Mesothelial cell of epicardium (in vitro differentiated cells): ENCODE data around the gene EXOSC10. TPM values are rescaled to one million over a fixed set of nuclear protein-coding genes. Genes with fewer than 3 reads are reported as not detected.

Experiments used
- DNase-seq, 2 experiments: peaks; one replicate each; pipeline ENCODE4 v3.0.0; 2021; ENCODE audit warnings: low spot score in 2 of 2; ENCODE audit not compliant: unreplicated experiment in 2 of 2
- H3K27ac Mint-ChIP-seq: 2 replicates; pipeline ENCODE4 v1.8.0; 2021; ENCODE audit warnings: mixed read lengths
- H3K27me3 Mint-ChIP-seq: 2 replicates; pipeline ENCODE4 v1.8.0; 2021; ENCODE audit warnings: low read depth, mixed read lengths
- H3K36me3 Mint-ChIP-seq: 2 replicates; pipeline ENCODE4 v1.8.0; 2021; ENCODE audit warnings: mixed read lengths
- H3K4me1 Mint-ChIP-seq: 2 replicates; pipeline ENCODE4 v1.8.0; 2021; ENCODE audit warnings: mixed read lengths
- H3K4me3 Mint-ChIP-seq: 2 replicates; pipeline ENCODE4 v1.8.0; 2021; ENCODE audit warnings: mild to moderate bottlenecking, moderate library complexity, mixed read lengths
- H3K9me3 Mint-ChIP-seq: 2 replicates; pipeline ENCODE4 v1.8.0; 2021; ENCODE audit warnings: mixed read lengths
- total RNA-seq: library from RNA; stranded (reverse); gene quantifications from 3 replicates; pipeline ENCODE4 v1.2.1, GENCODE V29; 2021
- TF ChIP-seq, protein P1 (sequence below): fragments of 200-600 bp; sonication (generic); IDR thresholded peaks from one replicate; pipeline ENCODE4 v1.5.0; 2021; ENCODE audit warnings: antibody characterized with exemption; ENCODE audit not compliant: unreplicated experiment

The EXOSC10 gene
- total RNA-seq, 1 donor from 2014 or later = 76.9 TPM

DNA sequence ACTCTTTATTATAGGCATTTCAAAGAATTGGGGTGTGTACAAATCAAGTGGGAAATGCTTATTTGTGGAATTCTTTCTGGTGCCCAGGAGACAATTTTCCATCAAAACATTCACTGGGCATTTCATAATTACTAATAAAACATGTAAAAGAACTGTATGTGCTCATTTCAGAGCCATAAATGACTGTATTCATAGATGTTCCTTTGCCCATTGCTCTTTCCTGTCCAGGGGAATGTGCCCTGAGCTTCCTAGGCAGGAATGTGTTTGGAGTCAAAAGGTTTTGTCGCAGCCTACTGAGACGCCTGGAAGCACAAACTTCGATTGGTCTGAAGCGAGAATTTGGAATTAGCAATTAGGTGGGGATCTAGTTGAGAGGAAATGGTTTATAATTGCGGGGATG, 43.7 kb upstream of the EXOSC10 start:
- no peak overlapping the region for H3K4me3 Mint-ChIP-seq
- H3K4me1 Mint-ChIP-seq = no peaks in the 10 kb centered on the region
- no peak overlapping the region for H3K27ac Mint-ChIP-seq
- no peaks in the 10 kb centered on the region for H3K27me3 Mint-ChIP-seq
- peaks cover 27% of the 10 kb centered on the region for H3K36me3 Mint-ChIP-seq
- H3K9me3 Mint-ChIP-seq = no peaks in the 10 kb centered on the region
- TF ChIP-seq, protein P1, sequence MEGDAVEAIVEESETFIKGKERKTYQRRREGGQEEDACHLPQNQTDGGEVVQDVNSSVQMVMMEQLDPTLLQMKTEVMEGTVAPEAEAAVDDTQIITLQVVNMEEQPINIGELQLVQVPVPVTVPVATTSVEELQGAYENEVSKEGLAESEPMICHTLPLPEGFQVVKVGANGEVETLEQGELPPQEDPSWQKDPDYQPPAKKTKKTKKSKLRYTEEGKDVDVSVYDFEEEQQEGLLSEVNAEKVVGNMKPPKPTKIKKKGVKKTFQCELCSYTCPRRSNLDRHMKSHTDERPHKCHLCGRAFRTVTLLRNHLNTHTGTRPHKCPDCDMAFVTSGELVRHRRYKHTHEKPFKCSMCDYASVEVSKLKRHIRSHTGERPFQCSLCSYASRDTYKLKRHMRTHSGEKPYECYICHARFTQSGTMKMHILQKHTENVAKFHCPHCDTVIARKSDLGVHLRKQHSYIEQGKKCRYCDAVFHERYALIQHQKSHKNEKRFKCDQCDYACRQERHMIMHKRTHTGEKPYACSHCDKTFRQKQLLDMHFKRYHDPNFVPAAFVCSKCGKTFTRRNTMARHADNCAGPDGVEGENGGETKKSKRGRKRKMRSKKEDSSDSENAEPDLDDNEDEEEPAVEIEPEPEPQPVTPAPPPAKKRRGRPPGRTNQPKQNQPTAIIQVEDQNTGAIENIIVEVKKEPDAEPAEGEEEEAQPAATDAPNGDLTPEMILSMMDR = no peak
- no peak for DNase-seq

DNA sequence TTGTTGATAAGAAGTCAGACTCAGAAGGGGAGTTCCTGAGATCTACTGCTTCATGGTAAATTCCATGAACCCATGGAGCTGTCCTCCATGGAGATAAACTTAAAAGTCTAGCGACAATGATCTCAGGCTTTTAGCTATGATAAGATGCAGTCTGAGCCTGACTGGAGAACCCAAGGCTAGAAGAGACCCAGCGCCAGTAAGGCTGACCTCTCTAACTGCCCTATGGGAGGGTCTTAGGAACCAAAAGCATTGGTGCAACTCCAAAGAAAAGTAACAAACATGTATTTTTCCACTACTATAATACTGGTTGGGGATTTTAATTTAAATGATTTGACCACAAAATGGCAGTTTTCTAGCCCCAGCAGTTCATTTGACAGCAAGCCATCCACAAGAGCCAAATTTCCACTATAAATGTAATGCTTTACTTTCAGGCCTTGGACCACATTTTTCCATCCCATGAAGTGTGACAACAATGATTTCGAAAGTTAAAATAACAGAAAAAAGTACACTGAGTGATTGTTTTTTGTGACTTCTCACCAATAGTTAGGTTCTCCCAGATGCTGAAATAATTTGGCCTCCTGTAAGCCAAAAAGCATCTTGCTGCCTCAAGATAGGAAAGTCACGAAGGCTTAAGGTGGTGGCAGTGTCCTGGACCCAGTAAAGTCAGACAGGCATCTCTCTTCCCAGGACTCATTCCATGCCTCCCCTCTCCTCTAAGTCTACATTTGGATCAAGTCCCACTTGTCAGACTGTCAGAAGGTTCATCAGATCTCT, 43.1 kb upstream of the EXOSC10 start:
- peaks cover 28% of the 10 kb centered on the region for H3K36me3 Mint-ChIP-seq
- H3K27me3 Mint-ChIP-seq = no peaks in the 10 kb centered on the region
- no peaks in the 10 kb centered on the region for H3K4me1 Mint-ChIP-seq
- no peak for DNase-seq
- TF ChIP-seq, protein P1 = no peak
- H3K9me3 Mint-ChIP-seq = no peaks in the 10 kb centered on the region
- H3K27ac Mint-ChIP-seq = no peak overlapping the region
- H3K4me3 Mint-ChIP-seq = no peak overlapping the region

DNA sequence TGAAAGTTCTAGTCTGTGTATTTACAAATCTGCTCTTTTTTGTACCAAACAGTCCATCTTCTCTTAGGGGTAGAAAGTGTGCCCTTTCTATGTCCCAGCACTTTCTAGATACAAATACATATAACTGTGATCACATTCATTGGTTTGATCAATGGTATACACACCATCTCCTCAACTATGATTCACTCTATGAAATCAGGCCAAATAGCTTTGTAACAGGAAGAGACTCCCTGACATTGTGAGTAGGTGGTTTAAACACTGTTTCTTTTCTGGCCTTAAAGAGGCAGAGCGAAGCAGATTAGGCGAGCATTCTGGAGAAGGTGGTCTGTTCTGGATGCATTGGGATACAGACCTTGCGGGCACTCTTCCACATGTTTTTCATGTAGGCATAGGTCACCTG, 39.3 kb upstream of the EXOSC10 start:
- no peak overlapping the region for H3K27ac Mint-ChIP-seq
- H3K4me1 Mint-ChIP-seq = no peaks in the 10 kb centered on the region
- TF ChIP-seq, protein P1 = no peak
- no peak overlapping the region for H3K4me3 Mint-ChIP-seq
- H3K9me3 Mint-ChIP-seq = no peaks in the 10 kb centered on the region
- H3K36me3 Mint-ChIP-seq = peaks cover 22% of the 10 kb centered on the region
- H3K27me3 Mint-ChIP-seq = no peaks in the 10 kb centered on the region
- DNase-seq = no peak

DNA sequence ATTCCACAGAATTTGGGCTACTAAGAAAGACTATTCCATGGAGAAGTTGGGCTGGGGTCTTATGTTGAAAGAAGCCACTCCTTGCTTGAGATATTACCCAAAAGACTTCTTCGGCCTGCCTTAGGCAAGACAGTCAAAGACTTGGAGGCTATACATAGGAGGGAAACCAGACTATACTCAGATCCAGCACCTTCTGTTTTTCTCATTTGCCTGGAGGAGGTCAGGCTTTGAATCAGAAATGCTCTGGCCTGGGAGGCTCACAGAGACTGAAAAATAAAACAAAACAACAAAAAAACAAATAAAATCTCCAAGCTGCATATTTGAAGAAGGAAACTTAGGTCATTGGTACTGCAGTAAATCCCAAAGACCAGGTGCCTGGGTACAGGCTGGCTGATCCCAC, 38.4 kb upstream of the EXOSC10 start:
- Mint-ChIP-seq H3K4me1 (no peaks in the 10 kb centered on the region), H3K27ac (no peak overlapping the region), H3K36me3 (peaks cover 17% of the 10 kb centered on the region), H3K4me3 (no peak overlapping the region), H3K9me3 (no peaks in the 10 kb centered on the region), H3K27me3 (no peaks in the 10 kb centered on the region)
- TF ChIP-seq, protein P1 = no peak
- DNase-seq = no peak

DNA sequence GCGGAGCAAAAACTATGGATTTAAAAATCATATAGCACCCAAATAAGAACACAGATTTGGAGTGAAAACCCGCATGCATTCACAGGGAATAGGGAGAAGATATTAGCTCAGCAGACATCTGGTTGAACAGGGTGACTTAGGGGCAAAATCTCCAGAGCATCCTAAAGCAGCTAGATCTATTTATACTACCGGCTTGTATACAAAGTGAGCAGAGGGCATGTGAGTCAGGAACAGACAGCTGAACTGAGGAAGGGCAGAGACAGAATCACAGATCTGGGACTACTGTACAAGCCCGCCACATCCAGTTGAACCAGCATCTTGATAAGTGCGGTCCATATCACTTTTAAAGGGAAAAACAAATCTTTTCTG, 35.2 kb upstream of the EXOSC10 start:
- TF ChIP-seq, protein P1 = no peak
- Mint-ChIP-seq H3K27me3 (no peaks in the 10 kb centered on the region), H3K4me3 (no peak overlapping the region), H3K4me1 (no peaks in the 10 kb centered on the region), H3K36me3 (peaks cover 29% of the 10 kb centered on the region), H3K27ac (no peak overlapping the region), H3K9me3 (no peaks in the 10 kb centered on the region)
- DNase-seq = no peak
